NOMO-1 treated with DMSO at 0.1 percent for 48 hours (cell line): Measurements from ENCODE around the gene HFE.

Source experiments
- DNase-seq: peaks from one replicate; lab custom pipeline; 2025; ENCODE audit not compliant: unreplicated experiment; lab: John Stamatoyannopoulos, UW

HFE gene

GRCh38 chr6:26130581-26131249 lies 43.5 kb downstream of the HFE start:
- DNase-seq = no peak

- no peak for DNase-seq
These were observed 44.4 kb downstream of the HFE start for GRCh38 chr6:26131618-26132017.

- no peak for DNase-seq
These were observed 46.5 kb downstream of the HFE start for GRCh38 chr6:26133730-26134129.

GRCh38 chr6:26136321-26136720 lies 49.1 kb downstream of the HFE start:
- no peak for DNase-seq

GRCh38 chr6:26140254-26140966 lies 53.2 kb downstream of the HFE start:
- DNase-seq = no peak

GRCh38 chr6:26140967-26141294 lies 53.7 kb downstream of the HFE start:
- no peak for DNase-seq

- no peak for DNase-seq
These were observed 54.2 kb downstream of the HFE start for GRCh38 chr6:26141378-26141904.

GRCh38 chr6:26142026-26142425 lies 54.8 kb downstream of the HFE start:
- no peak for DNase-seq
